NCI-H187 treated with DMSO at 0.1 percent for 48 hours (cell line): Measurements from ENCODE around the gene SMC3.

Source experiments
- DNase-seq: peaks from one replicate; lab custom pipeline; 2025; lab: John Stamatoyannopoulos, UW

Gene SMC3

DNA sequence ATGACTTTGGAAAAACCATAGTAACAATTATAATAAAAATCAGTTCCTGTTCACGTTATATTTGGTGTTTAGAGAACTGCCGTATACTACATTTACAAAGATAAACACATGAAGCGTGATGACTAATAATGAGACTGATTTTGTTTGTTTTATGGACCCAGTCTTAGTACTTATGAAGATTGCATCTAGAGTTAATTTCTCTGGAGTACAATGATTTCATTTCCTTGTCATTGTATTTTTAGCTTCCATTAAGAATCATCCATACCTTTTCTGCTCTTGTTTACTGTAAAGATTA, 79.6 kb downstream of the SMC3 start:
- no peak for DNase-seq

DNA sequence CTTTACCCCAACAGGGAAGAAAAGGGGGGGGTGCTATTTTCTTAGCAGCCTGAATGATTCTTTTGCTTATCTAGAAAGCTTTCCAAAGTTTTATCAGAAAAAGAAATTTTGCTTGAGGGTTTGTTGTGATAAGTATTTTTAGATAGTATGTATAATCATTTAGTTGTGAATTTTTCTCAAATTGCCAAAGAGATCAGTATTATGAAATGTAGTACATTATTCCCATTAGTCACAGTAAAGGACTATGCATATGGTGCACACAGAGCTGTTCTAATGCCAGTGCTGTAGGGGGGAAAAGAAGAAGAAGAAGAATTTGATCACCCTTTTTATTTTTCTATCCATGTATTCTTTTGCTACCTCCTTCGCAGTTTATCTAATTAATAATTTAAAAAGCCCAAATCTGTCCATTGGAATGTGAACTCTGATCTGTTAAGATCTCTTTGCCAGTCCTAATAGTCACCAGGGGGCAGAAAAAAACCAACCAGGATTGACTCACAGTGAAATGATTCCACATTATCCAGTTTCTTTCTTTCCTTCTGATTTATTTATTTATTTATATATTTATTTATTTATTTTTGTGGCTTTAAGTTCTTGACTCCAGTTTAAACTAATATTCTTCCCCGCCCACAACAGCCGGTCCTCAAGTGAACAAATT, 81.3 kb downstream of the SMC3 start:
- DNase-seq = no peak

DNA sequence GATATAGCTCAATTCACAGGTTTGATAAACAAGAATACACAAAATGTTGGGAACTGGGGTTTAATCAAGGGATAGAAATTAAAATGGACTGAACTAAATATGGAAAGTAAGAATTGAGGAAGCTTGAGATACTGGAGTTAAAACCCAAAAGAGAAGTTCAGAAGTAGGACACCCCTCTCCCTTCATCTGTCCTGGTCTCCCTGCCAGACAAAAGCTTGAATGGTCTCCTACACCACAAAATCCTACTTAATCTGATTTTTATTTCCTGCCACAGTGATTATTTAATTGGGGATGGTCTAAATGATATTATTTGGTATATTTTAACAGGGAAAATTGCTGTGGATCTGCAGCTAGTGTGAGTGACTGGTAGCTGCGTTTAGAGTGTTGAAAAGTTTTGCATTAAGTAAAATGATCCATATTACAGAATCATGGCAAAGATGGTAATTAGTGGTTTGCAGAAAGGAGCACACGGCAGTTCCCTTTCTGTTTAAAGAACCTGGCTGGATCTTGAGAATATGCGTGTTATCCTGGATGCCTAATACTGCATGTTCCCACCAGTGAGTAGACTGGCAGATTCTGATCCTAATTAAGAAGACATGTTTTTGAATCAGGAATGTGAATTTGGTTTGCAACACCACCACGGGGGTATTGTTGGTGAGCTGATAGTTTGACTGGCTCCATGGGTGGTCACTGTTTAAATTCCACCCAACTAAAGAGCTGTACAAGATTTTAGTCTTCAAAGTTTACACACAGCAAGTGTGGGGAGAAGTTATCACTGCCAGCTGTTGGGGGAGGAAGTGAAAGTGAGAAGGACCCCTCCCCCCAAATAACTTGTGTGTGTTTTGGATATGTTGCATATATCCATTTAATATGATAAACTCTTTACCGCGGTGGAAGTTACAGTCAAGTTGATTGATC, 82.1 kb downstream of the SMC3 start:
- DNase-seq = no peak

GRCh38 chr10:110650265-110650668, 82.8 kb downstream of the SMC3 start:
- DNase-seq = no peak

GRCh38 chr10:110651044-110651958, 83.8 kb downstream of the SMC3 start:
- no peak for DNase-seq

DNA sequence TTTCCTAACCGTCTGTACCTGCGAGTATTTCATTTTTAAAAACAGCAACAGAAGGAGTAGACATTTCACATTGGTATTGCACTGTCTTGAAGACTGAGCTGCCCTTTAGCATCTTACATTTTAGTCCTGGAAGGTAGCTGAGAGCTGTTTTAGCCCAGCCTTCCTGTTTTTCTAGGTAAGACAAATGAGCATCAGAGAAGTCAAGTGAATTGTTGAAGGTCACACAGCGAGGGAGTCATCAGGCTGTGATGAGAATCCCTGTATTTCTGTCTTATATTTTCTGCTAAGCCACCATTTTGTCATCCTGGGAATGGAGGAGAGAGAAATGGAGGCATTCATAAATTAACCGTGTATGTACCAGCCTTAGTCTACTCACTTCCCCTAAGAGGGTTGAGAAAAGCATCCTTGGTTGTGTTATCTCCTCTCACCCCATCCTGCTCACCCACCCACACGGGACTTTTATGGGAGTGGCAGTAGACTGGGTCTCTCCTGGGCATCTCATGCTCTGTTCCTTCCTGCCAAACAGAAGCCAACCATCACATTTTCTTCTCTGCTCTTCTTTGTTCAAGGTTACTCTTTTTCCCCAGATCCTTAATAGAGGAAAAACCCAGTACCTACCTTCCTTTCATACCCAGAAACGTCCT, 85.1 kb downstream of the SMC3 start:
- no peak for DNase-seq
